HG03575 (cell line): ENCODE results near the gene KNCN.

Experiments
- ATAC-seq: cut with Tn5 transposase; IDR thresholded peaks from one replicate; pipeline ENCODE4 v1.9.1; 2021; ENCODE audit not compliant: unreplicated experiment, insufficient number of reproducible peaks, low FRiP score; ENCODE audit errors: extremely low read depth

Gene KNCN

GRCh38 chr1:46551597-46552095 is at the start of gene KNCN:
Gene KNCN (minus strand): TSS chr1:46551647. CDS start chr1:46551215, 432 bp downstream.
- no peak for ATAC-seq

DNA sequence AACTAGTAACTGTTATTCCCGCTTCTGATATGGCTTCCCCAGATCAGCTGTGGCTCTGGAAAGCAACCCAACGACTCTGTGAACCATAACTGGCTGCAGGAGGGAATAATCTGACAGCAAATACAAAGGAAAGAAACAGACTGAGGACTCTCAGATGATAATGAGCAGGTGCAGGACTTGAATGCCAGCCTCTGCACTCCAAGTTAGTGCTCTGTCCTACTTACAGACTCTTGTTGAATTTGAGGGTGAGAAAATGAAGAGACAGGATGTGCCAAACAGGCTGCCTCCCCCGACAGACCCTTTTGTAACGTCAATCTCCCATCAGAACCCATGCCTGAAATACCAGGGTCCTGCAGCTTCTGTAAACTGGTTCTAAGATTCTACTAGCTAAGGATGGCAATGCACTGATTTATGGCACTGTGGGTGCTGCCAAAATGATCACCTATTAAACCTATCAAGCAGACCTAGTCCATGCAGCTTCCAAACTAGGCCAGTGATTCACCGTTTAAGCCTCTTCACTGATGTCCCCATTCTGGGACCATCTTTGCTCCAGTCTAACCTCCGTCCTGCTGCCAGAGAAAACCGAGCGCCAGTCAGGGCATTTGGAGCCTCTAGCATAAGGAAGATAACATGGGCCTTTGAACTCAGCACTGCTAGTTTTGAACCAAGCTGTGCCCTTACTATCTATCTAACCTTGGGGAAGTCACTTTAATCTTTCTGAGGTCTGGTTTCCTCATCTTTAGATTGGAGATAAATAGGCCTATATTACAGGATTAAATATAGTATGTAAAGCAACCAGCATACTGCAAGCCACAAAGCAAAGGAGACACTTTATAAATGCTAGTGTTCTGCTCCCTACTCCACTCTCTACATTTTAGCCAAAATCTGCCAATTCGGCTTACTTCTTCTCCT is 47.9 kb upstream of the KNCN start:
- ATAC-seq: no peak

GRCh38 chr1:46596846-46597245 is 45.4 kb upstream of the KNCN start:
- no peak for ATAC-seq

DNA sequence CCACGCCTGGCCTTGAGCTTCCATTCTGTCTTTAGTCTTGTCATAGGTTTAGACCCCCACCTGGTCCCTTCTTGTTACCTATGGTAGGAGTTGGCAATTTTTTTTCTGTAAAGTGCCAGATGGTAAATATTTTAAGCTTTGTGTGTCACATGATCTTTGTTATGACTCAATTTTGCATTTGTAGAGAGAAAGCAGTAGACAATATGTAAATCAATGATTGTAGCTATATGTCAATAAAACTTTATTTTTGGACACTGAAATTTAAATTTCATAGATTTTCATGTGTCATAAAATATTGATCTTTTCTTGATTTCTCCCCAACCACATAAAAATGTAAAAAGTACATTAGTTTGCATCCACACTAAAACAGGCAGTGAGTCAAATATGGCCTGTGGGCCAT is 44.6 kb upstream of the KNCN start:
- ATAC-seq: no peak

DNA sequence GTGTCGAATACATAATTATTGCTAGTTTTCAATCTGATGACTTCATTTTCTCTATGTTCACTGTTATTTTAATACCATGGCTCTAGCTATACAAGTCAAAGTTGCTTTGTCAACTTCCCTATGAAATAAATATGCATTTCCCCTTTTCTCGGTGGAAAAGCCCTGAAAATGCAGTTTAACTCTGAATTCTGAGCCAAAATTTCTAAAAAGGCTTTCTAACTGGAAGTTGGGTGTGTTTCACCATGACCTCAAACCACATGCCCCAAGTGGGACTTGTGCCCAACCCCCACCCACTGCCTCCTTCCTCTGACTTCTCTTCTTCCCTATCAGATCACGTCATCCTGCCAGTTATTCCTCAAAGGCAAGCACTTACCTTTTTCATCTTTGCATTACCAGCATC is 43.7 kb upstream of the KNCN start:
- no peak for ATAC-seq

- no peak for ATAC-seq
Measured at GRCh38 chr1:46594063-46594462, 42.6 kb upstream of the KNCN start.

- no peak for ATAC-seq
Measured at GRCh38 chr1:46592823-46593222, 41.4 kb upstream of the KNCN start.

DNA sequence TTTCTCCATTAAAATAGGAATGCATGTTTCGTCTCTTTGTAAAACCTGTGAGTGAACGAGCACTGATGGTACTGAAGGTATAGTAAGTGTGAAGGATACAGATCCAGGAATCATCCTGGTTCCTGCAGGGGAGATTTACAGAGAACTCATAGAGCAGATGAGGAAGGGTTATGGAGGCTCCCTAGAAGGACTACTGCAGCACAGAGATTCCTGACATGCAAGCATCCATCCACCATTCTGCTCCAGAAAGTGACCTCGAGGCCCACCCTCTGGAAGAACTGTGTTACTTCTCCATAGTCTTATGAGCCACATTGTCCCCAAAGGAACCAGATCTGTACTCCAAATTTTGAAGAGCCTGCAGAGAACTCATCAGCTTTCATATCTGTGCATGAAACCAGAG is 38.1 kb upstream of the KNCN start:
- no peak for ATAC-seq

DNA sequence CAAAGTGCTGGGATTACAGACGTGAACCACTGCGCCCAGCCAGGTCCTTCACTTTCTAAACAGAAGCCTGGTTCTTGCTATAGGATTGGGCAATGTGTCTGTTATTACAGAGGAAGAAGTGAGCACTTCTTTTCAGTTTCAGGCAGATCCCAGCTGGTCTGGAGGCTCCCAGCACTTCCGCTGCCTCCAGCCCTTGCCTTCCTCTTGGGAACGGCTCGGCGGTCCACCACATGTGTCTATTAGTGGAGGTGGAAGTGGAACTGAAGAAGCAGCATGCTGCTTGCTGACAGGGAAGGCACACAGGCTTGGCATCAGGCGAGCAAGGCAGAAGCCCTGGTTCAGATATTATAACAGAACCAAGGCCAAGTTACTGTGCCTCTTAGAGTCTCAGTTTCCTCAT is 35.6 kb upstream of the KNCN start:
- ATAC-seq: no peak

DNA sequence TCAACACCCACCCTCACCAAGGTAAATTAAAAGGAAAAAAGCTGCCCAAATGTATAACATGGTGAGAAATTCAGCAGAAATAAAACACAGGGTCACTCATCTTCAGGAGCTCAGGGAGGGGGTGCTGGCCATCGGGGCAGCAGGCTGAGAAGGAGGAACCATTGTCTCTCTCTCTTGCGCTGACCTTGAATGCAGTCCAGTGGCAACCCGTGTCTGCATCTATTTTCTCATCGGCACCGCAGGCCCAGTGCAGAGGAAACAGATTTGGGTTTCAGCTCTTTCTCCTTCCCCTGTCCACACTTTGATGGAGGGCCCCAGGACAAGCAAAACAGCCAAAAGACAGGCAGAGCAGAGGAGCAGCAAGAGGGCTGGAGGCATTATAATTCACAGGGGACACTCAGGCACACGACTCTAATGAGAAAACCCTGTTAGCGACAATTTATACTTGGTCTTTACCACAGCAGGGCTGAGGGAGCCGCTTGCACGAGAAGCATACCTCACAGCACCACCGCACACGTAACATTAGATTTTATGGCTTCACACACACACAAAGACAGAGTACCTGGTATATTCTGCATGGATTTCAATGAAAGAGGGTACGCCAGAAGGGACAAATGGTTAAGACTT is 34.0 kb upstream of the KNCN start:
- no peak for ATAC-seq

DNA sequence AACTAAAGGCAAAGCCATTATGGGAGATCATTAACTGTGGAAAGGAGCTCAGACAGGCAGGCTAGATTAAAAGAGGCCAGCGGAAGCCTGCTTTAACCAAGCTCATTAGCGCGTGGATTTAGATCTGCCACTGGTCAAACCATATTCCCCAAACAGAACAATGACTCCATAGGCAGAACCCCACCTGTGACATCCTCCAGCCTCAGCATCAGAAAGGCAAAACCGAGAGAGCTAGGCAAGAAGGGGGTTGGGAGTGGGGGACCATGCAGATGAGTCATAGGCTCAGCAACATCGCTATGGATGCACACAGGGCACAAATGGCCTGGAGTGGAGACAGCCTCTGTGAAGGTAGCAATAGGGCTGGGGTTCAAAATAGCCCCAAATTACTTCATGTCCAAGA is 32.0 kb upstream of the KNCN start:
- ATAC-seq: no peak

- no peak for ATAC-seq
Measured at GRCh38 chr1:46582972-46583371, 31.5 kb upstream of the KNCN start.

DNA sequence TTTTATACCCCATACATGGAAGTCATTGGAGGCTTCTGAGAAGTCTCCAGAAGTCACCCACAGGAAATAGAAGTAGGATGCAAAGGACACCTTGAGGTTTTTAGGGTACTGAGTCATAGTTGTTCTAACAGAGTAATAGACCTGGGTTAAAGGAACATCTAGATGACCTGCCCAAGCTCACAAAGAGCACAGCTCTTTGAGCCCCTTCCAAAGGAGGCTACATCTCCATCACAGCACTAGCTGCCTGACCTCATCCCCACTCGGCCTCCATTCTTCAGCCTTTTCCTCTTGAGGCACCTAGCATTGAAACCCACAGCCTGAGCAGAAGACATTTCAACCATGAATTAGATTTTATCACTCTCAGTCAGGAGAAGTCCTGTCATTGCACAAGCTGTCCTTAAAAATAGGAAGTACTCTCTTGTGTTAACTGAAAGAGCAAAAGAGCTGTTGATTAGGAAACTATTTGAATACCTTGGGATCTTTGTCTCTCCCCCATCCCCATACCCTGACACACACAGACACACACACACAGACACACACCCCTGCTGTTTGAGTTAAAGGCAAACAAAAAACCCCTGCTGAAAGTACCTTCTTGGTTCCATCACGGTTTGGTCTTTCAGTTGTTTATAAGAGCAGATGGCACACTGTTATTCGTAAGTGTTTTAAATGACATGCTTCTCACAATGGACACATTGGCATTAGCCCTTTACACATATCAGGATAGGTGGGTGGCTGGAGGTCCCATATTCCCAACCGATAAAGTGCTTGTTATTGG is 30.4 kb upstream of the KNCN start:
- ATAC-seq: no peak

DNA sequence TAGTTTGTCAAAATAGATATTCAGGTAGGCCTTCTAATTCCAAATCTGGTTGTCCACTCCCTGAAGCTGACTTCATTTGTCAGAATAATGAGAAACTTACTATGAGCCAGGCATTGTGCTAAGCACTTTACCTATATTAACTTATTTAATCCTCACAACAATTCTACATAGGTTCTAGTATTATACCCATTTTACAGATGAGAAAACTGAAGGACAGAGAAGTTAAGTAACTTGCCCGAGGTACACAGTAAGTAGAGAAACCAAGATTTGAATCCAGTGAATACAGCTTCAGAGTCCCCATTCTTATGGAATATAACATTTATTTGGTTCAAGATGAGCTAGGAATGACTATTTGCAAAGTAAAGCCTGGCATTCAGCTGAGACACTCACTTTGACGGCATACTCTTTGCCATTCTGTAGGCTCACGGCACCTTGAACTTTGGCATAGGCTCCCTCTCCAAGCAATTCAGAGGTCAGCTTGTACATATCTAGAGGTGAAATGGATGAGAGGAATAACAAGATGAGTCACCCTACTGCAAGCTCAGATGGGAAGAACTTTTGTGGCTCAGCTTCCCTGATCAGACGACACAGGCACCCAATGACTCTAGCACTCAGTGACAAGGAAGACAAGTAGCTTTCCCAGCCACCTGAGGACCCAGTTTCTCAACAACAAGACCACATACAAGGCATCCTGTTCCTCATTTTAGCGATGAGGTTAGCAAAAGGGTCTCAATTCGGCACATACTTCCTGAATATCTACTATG is 28.9 kb upstream of the KNCN start:
- no peak for ATAC-seq

DNA sequence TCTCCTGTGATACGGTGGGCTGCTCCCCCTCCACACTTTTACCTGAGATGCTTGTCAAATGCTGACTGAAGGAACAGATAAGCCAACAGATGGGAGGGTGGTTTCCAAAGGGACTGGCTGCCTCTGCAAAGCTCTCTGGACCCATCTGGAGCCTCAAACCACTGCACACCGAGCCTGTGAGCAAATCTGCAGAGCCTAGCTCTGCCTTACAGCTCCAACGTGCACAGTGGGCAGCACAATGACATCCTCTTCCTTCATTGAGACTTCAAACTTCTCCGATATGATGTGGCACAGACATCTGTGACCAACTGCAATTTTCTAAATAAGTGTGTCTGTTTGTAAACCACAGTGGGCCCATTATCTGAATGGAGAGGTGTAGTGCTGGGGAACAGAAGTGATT is 26.2 kb upstream of the KNCN start:
- ATAC-seq: no peak

DNA sequence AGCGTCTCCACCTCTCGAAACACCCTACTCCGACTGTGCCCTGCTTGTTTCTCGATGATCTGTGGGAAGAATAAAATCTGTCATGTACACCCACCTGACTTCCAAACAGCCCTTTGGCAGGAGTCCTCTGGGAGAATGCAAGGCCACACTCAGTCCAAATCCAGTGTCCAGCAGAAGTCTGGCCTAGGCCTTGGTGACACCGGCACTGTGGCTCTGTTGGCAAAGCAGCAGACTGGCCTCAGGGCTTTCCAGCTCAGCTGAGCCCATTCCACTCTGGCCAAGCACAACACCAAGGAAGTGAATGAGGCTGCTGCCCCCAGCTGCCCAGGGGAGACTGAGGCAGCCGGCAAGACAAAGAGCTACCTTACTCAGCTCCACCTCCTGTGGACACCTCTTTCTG is 25.1 kb upstream of the KNCN start:
- no peak for ATAC-seq

- ATAC-seq: no peak
Measured at GRCh38 chr1:46575778-46576177, 24.3 kb upstream of the KNCN start.

GRCh38 chr1:46575300-46575699 is 23.9 kb upstream of the KNCN start:
- no peak for ATAC-seq

DNA sequence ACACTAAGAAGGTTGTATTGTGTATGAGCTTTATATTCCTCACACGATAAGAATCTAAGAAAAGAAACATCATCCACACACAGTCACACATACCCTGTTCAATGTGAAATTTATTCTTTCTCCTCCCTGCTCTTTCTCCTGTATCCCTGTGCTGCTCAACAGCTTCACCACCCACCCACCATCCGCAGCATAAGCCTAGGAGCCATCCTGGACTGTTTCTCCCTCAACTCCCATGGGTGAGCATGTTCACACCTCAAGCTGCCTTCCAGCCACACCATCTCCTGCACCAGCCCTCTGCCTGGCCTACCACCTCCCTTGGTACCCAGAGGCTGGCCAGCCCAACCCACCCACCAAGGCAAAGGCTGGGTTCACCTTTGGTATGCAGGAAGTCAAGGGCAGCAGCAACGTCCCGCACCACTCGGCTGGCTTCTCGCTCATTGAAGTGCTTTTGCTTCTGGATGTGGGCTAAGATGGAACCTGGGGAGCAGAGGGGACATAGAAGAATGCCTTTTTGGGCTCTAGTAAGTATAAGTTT is 20.3 kb upstream of the KNCN start:
- no peak for ATAC-seq
